T-helper 17 cell (primary cell): ENCODE results near the gene EHF. TPM values are rescaled to one million over a fixed set of nuclear protein-coding genes. Genes with fewer than 3 reads are reported as not detected.
"Not testable (repeated sequence)": the region's sequence is repeated elsewhere in the genome, so short reads cannot be mapped to it uniquely, and the experiment has no call there.

Experiments used
- ATAC-seq: fragments of 150-1000 bp; cut with Tn5 transposase; 2 replicates; pipeline ENCODE4 v1.10.0; 2021; ENCODE audit warnings: mild to moderate bottlenecking, moderate library complexity
- DNase-seq, 3 donors: peaks; one replicate each; pipeline versions ENCODE4 v3.0.0 to v3.0.0-alpha.2; 2020 to 2021
- H3K9me3 ChIP-seq: one replicate; pipeline ENCODE4 v1.7.0; 2013; ENCODE audit warnings: low read length, mild to moderate bottlenecking; ENCODE audit not compliant: control insufficient read depth, poor library complexity, severe bottlenecking
- H3K27ac Mint-ChIP-seq: one replicate; pipeline ENCODE4 v1.8.0; 2022; ENCODE audit warnings: mild to moderate bottlenecking, moderate library complexity, mixed read lengths
- H3K27me3 Mint-ChIP-seq: one replicate; pipeline ENCODE4 v1.8.0; 2022; ENCODE audit warnings: mixed read lengths
- H3K36me3 Mint-ChIP-seq: one replicate; pipeline ENCODE4 v1.8.0; 2022; ENCODE audit warnings: low read depth, mixed read lengths
- H3K4me1 Mint-ChIP-seq: one replicate; pipeline ENCODE4 v1.8.0; 2022; ENCODE audit warnings: mild to moderate bottlenecking, mixed read lengths
- H3K4me3 Mint-ChIP-seq: one replicate; pipeline ENCODE4 v1.8.0; 2022; ENCODE audit warnings: mild to moderate bottlenecking, moderate library complexity, mixed read lengths
- total RNA-seq, 4 donors: library from RNA in 2 of 4; stranded (reverse) in 2 of 4; gene quantifications; one replicate each; pipeline ENCODE4 v1.2.3 and lab custom pipeline; 2022 to 2026

Gene EHF
- total RNA-seq: under 1 TPM; 0.34 to 0.65 TPM
- 0.23 to 0.30 reads per million in 2 donors for total RNA-seq (lab: John Stamatoyannopoulos, UW)

- Mint-ChIP-seq H3K36me3 (no peaks in the 10 kb centered on the region), H3K4me1 (no peaks in the 10 kb centered on the region), H3K4me3 (no peak within 1 kb of the TSS), H3K27ac (no peak within 1 kb of the TSS), H3K27me3 (peaks cover 47% of the 10 kb centered on the region)
- DNase-seq: no peak
- ATAC-seq: no peak
- H3K9me3 ChIP-seq: no peaks in the 10 kb centered on the region
Measured at GRCh38 chr11:34620820-34621792, at the start of gene EHF. EHF (plus strand) TSS chr11:34621093; CDS start chr11:34642631, 21,538 bp downstream.

GRCh38 chr11:34573537-34573936 is 47.4 kb upstream of the EHF start:
- H3K9me3 ChIP-seq: no peaks in the 10 kb centered on the region
- peaks cover 80% of the 10 kb centered on the region for H3K27me3 Mint-ChIP-seq
- DNase-seq (no peak), ATAC-seq (no peak)
- peaks cover 6% of the 10 kb centered on the region for H3K36me3 Mint-ChIP-seq
- peaks cover 2% of the 10 kb centered on the region for H3K4me1 Mint-ChIP-seq
- no peak overlapping the region for H3K27ac Mint-ChIP-seq
- no peak overlapping the region for H3K4me3 Mint-ChIP-seq

DNA sequence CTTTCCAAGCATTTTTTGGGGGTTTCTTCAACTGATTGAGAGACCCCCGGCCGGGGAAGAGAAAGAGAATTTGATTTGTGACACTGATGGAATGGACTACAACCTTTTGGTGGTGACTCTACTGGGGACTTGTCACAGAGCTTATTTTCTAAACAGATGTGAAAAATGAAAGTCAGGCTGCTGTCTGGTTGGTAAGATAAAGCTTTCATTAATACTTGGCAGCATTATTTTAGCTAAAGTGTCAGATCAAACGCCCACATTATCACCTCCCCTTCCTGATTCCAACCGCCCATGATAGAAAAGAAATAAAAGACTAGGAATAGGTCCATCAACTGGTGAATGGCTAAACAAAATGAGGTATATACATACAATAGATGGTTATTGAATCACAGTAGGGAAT is 45.6 kb upstream of the EHF start:
- H3K36me3 Mint-ChIP-seq: peaks cover 6% of the 10 kb centered on the region

DNA sequence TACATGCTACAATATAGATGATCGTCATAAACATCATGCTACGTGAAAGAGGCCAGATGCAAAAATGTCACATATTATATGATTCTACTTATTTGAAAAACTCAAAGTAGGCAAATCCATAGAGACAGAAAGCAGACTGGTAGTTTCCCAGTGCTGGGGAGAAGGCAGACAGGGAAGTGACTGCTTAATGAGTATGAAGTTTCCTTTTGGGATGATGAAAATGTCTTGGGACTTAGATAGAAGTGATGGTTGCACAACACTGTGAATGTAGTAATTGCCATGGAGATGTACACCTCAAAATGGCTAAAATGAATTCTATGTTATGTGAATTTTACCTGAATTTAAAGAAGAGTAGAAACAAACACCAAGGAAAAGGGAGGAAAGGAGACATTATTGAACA is 45.2 kb upstream of the EHF start:
- peaks cover 6% of the 10 kb centered on the region for H3K36me3 Mint-ChIP-seq
- no peak overlapping the region for H3K4me3 Mint-ChIP-seq
- peaks cover 4% of the 10 kb centered on the region for H3K4me1 Mint-ChIP-seq
- DNase-seq: no peak
- no peak overlapping the region for H3K27ac Mint-ChIP-seq
- no peaks in the 10 kb centered on the region for H3K9me3 ChIP-seq
- ATAC-seq: no peak
- H3K27me3 Mint-ChIP-seq: peaks cover 77% of the 10 kb centered on the region

More for the DNA sequence above, 45.6 kb upstream of the EHF start:
- Mint-ChIP-seq H3K27ac (no peak overlapping the region), H3K4me3 (no peak overlapping the region), H3K27me3 (peaks cover 77% of the 10 kb centered on the region), H3K4me1 (peaks cover 4% of the 10 kb centered on the region)
- DNase-seq (no peak), ATAC-seq (no peak)
- no peaks in the 10 kb centered on the region for H3K9me3 ChIP-seq

DNA sequence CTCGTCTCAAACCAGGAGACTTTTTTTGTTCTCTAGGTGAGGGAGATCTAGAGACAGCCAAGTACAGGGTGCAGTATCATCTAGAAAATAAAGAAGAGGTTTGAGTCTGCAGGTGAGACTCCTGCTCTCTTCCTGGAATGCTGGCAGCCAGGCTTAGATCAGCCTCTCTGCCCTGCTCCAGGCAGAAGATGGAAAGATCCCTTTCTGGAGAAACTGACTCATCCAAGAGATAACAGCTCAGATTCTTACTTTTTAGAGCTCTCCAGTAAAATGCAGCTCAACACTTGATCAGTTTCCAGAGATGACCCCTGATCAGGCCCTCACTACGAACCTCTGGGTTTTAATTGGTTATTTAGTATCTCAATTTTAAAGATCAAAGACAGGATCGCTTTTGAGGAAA is 44.6 kb upstream of the EHF start:
- Mint-ChIP-seq H3K27ac (no peak overlapping the region), H3K27me3 (peaks cover 78% of the 10 kb centered on the region), H3K4me3 (no peak overlapping the region), H3K4me1 (peaks cover 4% of the 10 kb centered on the region), H3K36me3 (peaks cover 6% of the 10 kb centered on the region)
- DNase-seq (no peak), ATAC-seq (no peak)
- no peaks in the 10 kb centered on the region for H3K9me3 ChIP-seq

- H3K9me3 ChIP-seq: no peaks in the 10 kb centered on the region
- Mint-ChIP-seq H3K4me1 (peaks cover 15% of the 10 kb centered on the region), H3K27ac (peak overlapping the region; percentile 8), H3K27me3 (peaks cover 67% of the 10 kb centered on the region), H3K36me3 (no peaks in the 10 kb centered on the region), H3K4me3 (no peak overlapping the region)
- no peak for DNase-seq
- no peak for ATAC-seq
Measured at GRCh38 chr11:34583818-34584217, 37.1 kb upstream of the EHF start.

- H3K9me3 ChIP-seq: no peaks in the 10 kb centered on the region
- no peak for ATAC-seq
- no peak for DNase-seq
- Mint-ChIP-seq H3K4me1 (peaks cover 13% of the 10 kb centered on the region), H3K27me3 (peaks cover 60% of the 10 kb centered on the region), H3K36me3 (no peaks in the 10 kb centered on the region), H3K4me3 (no peak overlapping the region), H3K27ac (no peak overlapping the region)
Measured at GRCh38 chr11:34585304-34585734, 35.6 kb upstream of the EHF start.

DNA sequence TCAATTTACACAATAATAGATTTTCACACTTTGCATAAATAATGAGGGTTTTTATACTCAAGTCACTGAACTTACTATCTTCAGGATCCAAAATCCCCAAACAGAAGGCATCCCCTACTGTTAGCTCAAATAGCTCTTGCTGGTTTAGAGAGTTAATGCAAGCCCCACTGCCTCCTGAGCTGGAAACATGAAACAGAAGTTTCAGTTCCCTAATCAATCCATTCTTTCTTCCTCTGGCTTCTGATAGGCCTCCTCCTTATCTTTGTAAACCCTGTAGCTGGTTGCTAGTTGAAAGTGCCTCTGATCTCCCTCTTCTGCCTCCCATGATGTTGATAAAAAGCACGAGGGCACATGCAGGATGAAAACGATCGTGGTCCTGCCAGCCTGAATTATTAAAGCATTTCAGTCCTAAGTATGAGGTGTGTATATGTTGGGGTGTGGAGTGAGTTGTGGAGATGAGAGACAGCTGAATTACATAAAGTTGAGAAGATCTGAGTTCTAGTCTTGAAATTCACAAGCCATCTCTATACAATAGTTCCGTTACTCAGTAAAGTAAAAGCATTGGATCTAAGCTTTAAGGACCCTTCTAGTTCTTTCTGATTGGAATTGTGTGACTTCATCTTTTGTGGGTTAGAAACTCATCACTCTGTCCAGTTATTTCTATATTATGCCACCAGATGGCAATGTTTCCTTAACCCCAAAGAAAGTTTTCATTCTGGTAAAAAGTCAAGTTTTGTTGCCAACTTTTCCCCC is 35.0 kb upstream of the EHF start:
- Mint-ChIP-seq H3K4me1 (peaks cover 13% of the 10 kb centered on the region), H3K36me3 (no peaks in the 10 kb centered on the region), H3K27me3 (peaks cover 54% of the 10 kb centered on the region), H3K4me3 (no peak overlapping the region), H3K27ac (peak overlapping the region; percentile 29)
- ATAC-seq (peak; percentile 49), DNase-seq (no peak)
- no peaks in the 10 kb centered on the region for H3K9me3 ChIP-seq

DNA sequence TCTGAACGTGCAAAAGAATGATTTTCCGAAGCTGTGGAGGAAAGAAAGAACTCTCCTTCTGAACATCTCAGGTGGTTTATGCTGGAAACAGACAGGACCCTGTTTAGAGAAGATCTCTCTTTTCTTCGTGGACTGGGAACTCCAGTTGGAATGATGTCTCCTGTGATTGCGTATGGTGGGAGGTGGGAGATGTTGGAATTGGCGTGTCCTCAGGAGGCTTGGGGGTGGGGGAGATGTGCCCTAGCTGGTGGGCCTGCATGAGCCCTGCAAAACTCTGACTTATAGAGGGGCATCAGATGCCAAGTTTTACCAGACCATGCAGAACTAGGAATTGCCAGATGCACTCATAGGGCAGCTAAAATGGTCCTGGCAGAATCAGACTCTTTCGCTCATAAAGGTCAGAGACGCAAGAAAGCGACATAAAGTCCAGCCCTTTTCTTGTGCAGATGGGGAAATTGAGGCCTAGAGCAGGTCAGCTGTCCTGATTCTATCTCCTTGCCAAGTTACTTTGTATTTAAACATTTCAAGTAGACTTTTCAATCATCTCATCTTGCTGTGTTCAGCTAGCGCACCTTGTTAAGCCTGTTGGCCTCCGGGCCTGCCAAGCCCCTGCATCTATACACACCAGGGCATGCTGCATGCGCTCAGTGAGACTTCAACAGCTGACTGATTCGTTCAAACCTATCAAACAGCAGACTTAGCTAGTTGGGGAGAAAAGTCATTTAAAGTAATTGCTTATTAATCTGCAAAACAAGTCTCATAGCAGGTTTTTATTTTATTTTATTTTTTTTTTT is 34.2 kb upstream of the EHF start:
- Mint-ChIP-seq H3K27me3 (peaks cover 46% of the 10 kb centered on the region), H3K4me1 (peaks cover 13% of the 10 kb centered on the region), H3K4me3 (no peak overlapping the region), H3K27ac (peak overlapping the region; percentile 29), H3K36me3 (no peaks in the 10 kb centered on the region)
- DNase-seq (no peak), ATAC-seq (no peak)
- H3K9me3 ChIP-seq: no peaks in the 10 kb centered on the region

DNA sequence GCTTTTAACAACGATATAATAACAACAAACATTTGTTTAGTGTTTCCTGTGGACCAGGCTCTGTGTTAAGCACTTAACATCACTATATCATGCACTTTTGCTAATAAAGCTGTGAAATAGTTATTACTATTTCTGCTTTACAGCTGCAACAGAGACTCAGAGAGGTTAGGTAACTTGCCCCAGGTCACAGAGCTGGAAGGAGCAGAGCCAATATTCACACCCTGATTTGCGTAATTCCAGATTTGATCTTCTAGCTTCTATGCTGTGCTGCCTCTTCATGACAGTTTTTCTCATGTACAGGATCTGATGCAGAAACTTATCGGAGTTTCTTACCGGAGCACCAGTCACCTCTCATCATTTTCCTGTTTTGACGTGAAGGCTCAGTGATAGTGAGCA is 33.6 kb upstream of the EHF start:
- Mint-ChIP-seq H3K27ac (no peak overlapping the region), H3K36me3 (no peaks in the 10 kb centered on the region), H3K27me3 (peaks cover 43% of the 10 kb centered on the region), H3K4me3 (no peak overlapping the region), H3K4me1 (peaks cover 13% of the 10 kb centered on the region)
- no peak for ATAC-seq
- H3K9me3 ChIP-seq: no peaks in the 10 kb centered on the region
- no peak for DNase-seq

DNA sequence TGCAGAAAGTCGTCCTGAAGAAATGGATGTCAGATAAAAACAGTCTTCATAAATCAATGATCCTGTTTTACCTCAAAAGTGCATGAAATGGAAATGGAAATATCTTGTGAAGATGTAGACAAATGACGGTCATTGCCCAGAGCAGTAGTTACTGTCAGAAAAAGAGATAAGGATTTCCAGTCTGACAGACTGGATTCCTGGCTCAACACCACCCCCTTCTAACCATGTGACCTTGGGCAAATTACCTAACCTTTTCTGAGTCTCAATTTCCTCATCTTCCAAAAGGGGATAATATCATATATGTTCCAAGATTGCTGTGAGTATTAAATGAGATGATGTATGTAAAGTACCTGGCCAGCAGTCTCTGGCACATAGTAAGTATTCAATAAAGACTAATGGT is 32.9 kb upstream of the EHF start:
- H3K4me3 Mint-ChIP-seq: no peak overlapping the region

GRCh38 chr11:34588701-34589100 is 32.2 kb upstream of the EHF start:
- H3K9me3 ChIP-seq: no peaks in the 10 kb centered on the region
- no peaks in the 10 kb centered on the region for H3K36me3 Mint-ChIP-seq
- ATAC-seq (no peak), DNase-seq (no peak)
- no peak overlapping the region for H3K4me3 Mint-ChIP-seq
- peaks cover 42% of the 10 kb centered on the region for H3K27me3 Mint-ChIP-seq
- no peak overlapping the region for H3K27ac Mint-ChIP-seq
- H3K4me1 Mint-ChIP-seq: peaks cover 13% of the 10 kb centered on the region

More for the DNA sequence above, 32.9 kb upstream of the EHF start:
- no peak for ATAC-seq
- no peaks in the 10 kb centered on the region for H3K9me3 ChIP-seq
- H3K27ac Mint-ChIP-seq: no peak overlapping the region
- H3K27me3 Mint-ChIP-seq: peaks cover 47% of the 10 kb centered on the region
- H3K36me3 Mint-ChIP-seq: no peaks in the 10 kb centered on the region
- peaks cover 13% of the 10 kb centered on the region for H3K4me1 Mint-ChIP-seq
- DNase-seq: no peak

- not testable (repeated sequence) for H3K36me3 Mint-ChIP-seq, H3K4me3 Mint-ChIP-seq
- H3K27me3 Mint-ChIP-seq: peaks cover 37% of the 10 kb centered on the region
Measured at GRCh38 chr11:34589177-34589576, 31.7 kb upstream of the EHF start.

More at GRCh38 chr11:34589177-34589576, 31.7 kb upstream of the EHF start:
- H3K4me1 Mint-ChIP-seq: peaks cover 13% of the 10 kb centered on the region
- not testable (repeated sequence) for H3K9me3 ChIP-seq, ATAC-seq, H3K27ac Mint-ChIP-seq, DNase-seq
